ENCODE results near the gene JAK2. TPM values are rescaled to one million over a fixed set of nuclear protein-coding genes. Genes with fewer than 3 reads are reported as not detected.
A peak's percentile ranks its signal among the peaks of the same experiment; 100 is the strongest.

The JAK2 gene
- total and polyA plus RNA-seq, 5 donors from 2014 or later, result 6.8 to 19.5 (median 6.8) TPM

DNA sequence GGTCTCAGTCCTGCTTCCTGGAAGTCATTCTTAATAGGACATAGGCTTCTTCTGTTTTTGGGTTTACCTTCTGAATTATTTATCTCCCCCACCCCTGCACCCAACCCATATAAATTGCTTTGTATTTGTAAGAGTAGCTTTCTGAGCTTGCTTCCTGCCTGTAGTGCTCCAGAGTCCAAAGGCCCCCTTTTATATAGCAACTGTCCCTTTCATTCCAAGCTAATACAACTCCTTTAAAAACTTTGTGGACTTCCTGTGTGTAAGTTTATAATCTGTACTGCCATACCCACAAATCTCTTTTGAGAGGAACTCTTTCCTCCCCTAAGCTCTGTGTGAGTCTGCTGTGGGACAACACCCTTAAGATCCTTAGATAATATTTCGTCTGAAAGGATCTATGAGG, 7.8 kb downstream of the JAK2 start:
- H3K36me3 ChIP-seq (ENCODE audit: control insufficient read depth, insufficient read depth, low read length), result peaks cover 21% of the 10 kb centered on the region
- no peak for DNase-seq
- peaks cover 8 to 46% (median 27%) of the 10 kb centered on the region in 4 donors for H3K4me1 Mint-ChIP-seq
- peak overlapping the region in 1 of 3 donors; percentile 16 for H3K27ac Mint-ChIP-seq
- peaks cover 3 to 8% of the 10 kb centered on the region in 2 experiments for H3K9me3 ChIP-seq (ENCODE audit: control insufficient read depth in 2 of 2, low read length in 2 of 2)
- H3K4me3 ChIP-seq (ENCODE audit: low read depth, low read length), result no peak overlapping the region
- H3K4me1 ChIP-seq (ENCODE audit: control insufficient read depth, insufficient read depth, low read length, poor library complexity, severe bottlenecking), result peaks cover 9% of the 10 kb centered on the region
- no peaks in the 10 kb centered on the region for H3K27me3 ChIP-seq (ENCODE audit: control insufficient read depth, insufficient read depth, low read length)
- H3K27ac ChIP-seq (ENCODE audit: insufficient read depth, low read length, poor library complexity, severe bottlenecking), result no peak overlapping the region
- peak overlapping the region in 1 of 4 donors; percentile 11 for H3K4me3 Mint-ChIP-seq
- peaks cover 27% of the 10 kb centered on the region for H3K36me3 Mint-ChIP-seq
- H3K9me3 Mint-ChIP-seq, result peaks cover 0 to 13% (median 0%) of the 10 kb centered on the region in 7 donors
- no peaks in the 10 kb centered on the region for H3K27me3 Mint-ChIP-seq
- ATAC-seq (ENCODE audit: low read depth in 2 of 2), result no peak

DNA sequence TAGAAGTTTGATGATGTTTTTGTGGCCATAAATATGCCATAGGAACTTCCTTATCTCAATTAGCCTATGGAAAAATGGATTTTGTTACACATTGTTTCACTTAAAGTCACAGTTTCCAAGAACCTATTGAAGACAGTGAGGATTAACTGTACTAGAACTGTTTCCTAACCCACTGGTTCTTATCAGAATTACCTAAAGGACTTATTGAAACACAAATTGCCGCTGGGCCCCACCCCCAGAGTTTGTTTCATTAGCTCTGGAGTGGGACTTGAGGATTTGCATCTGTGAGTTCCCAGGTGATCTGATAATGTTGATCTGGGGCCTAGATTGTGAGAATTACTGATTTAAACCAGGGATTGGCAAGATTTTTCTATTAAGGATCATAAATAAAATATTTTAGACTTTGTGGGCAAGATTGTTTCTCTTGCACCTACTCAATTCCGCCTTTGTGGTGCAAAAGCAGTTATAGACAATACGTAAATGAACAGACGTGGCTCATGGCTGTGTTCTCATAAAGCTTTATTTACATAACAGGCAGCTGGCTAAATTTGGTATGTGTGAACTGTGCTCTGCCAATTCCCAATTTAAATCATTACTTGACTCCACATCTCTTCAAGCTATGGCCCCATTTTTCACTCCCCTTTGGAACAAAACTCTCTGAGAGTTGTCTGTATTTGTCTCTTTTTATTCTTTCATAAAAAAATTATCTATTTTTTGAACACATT, 9.3 kb downstream of the JAK2 start:
- Mint-ChIP-seq H3K27me3 (no peaks in the 10 kb centered on the region), H3K27ac (no peak overlapping the region), H3K4me3 (no peak overlapping the region), H3K9me3 (peaks cover 0 to 13% (median 0%) of the 10 kb centered on the region in 7 donors), H3K4me1 (peaks cover 8 to 46% (median 28%) of the 10 kb centered on the region in 4 donors), H3K36me3 (peaks cover 27% of the 10 kb centered on the region)
- H3K4me3 ChIP-seq (ENCODE audit: low read depth, low read length), result no peak overlapping the region
- peaks cover 3 to 8% of the 10 kb centered on the region in 2 experiments for H3K9me3 ChIP-seq (ENCODE audit: control insufficient read depth in 2 of 2, low read length in 2 of 2)
- no peak for ATAC-seq (ENCODE audit: low read depth in 2 of 2)
- H3K27me3 ChIP-seq (ENCODE audit: control insufficient read depth, insufficient read depth, low read length), result no peaks in the 10 kb centered on the region
- no peak for DNase-seq
- peaks cover under 1% of the 10 kb centered on the region for H3K4me1 ChIP-seq (ENCODE audit: control insufficient read depth, insufficient read depth, low read length, poor library complexity, severe bottlenecking)
- no peak overlapping the region for H3K27ac ChIP-seq (ENCODE audit: insufficient read depth, low read length, poor library complexity, severe bottlenecking)
- H3K36me3 ChIP-seq (ENCODE audit: control insufficient read depth, insufficient read depth, low read length), result peaks cover 21% of the 10 kb centered on the region

DNA sequence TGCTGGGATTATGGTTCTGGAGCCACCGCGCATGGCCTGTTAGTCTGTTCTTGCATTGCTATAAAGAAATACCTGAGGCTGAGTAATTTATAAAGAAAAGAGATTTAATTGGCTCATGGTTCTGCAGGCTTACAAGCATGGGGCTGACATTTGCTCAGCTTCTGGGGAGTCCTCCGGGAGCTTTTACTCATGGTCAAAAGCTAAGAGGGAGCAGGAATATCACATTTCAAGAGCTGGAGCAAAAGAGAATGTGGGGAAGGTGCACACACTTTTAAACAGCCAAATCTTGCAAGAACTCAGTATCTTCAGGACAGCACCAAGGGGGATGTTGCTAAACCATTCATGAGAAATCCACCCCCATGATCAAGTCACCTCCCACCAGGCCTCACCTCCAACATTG, 12.1 kb downstream of the JAK2 start:
- H3K27me3 Mint-ChIP-seq, result no peaks in the 10 kb centered on the region
- peak overlapping the region in 1 of 3 donors; percentile 18 for H3K27ac Mint-ChIP-seq
- Histone ChIP-seq H3K27ac (ENCODE audit: insufficient read depth, low read length, poor library complexity, severe bottlenecking) (no peak overlapping the region), H3K9me3 (ENCODE audit: control insufficient read depth in 2 of 2, low read length in 2 of 2) (peaks cover 3 to 8% of the 10 kb centered on the region in 2 experiments), H3K4me3 (ENCODE audit: low read depth, low read length) (no peak overlapping the region), H3K27me3 (ENCODE audit: control insufficient read depth, insufficient read depth, low read length) (no peaks in the 10 kb centered on the region), H3K4me1 (ENCODE audit: control insufficient read depth, insufficient read depth, low read length, poor library complexity, severe bottlenecking) (no peaks in the 10 kb centered on the region), H3K36me3 (ENCODE audit: control insufficient read depth, insufficient read depth, low read length) (peaks cover 14% of the 10 kb centered on the region)
- peaks cover 12 to 43% (median 21%) of the 10 kb centered on the region in 4 donors for H3K4me1 Mint-ChIP-seq
- no peak for DNase-seq
- peaks cover 0 to 12% (median 0%) of the 10 kb centered on the region in 7 donors for H3K9me3 Mint-ChIP-seq
- ATAC-seq (ENCODE audit: low read depth in 2 of 2), result no peak
- no peak overlapping the region for H3K4me3 Mint-ChIP-seq
- H3K36me3 Mint-ChIP-seq, result peaks cover 24% of the 10 kb centered on the region

DNA sequence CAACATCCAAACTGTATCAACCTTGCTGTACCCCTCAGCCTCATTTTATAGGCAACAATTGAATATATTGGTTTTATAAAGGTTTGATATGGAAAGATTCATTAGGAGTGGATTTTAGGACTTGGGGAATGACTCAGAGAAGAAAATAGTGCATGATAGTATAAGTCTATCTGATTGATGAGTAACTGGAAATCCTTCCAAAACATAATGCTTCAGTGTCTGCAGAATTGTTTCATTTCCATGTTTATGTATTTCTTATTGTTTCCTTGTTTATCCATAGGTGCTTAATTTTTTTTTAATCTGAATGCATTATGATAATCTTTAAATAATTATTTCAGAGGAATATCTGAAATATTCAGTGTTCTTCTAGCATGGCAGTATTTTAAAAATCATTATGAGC, 12.6 kb downstream of the JAK2 start:
- H3K4me3 Mint-ChIP-seq, result no peak overlapping the region
- ATAC-seq (ENCODE audit: low read depth in 2 of 2) (no peak), DNase-seq (no peak)
- Histone ChIP-seq H3K36me3 (ENCODE audit: control insufficient read depth, insufficient read depth, low read length) (peaks cover 10% of the 10 kb centered on the region), H3K4me1 (ENCODE audit: control insufficient read depth, insufficient read depth, low read length, poor library complexity, severe bottlenecking) (no peaks in the 10 kb centered on the region), H3K27me3 (ENCODE audit: control insufficient read depth, insufficient read depth, low read length) (no peaks in the 10 kb centered on the region), H3K9me3 (ENCODE audit: control insufficient read depth in 2 of 2, low read length in 2 of 2) (peaks cover 3% of the 10 kb centered on the region in 2 experiments), H3K4me3 (ENCODE audit: low read depth, low read length) (no peak overlapping the region), H3K27ac (ENCODE audit: insufficient read depth, low read length, poor library complexity, severe bottlenecking) (no peak overlapping the region)
- peaks cover 13 to 39% (median 21%) of the 10 kb centered on the region in 4 donors for H3K4me1 Mint-ChIP-seq
- H3K36me3 Mint-ChIP-seq, result peaks cover 20% of the 10 kb centered on the region
- peaks cover 0 to 8% (median 0%) of the 10 kb centered on the region in 7 donors for H3K9me3 Mint-ChIP-seq
- peak overlapping the region in 1 of 3 donors; percentile 11 for H3K27ac Mint-ChIP-seq
- no peaks in the 10 kb centered on the region for H3K27me3 Mint-ChIP-seq

DNA sequence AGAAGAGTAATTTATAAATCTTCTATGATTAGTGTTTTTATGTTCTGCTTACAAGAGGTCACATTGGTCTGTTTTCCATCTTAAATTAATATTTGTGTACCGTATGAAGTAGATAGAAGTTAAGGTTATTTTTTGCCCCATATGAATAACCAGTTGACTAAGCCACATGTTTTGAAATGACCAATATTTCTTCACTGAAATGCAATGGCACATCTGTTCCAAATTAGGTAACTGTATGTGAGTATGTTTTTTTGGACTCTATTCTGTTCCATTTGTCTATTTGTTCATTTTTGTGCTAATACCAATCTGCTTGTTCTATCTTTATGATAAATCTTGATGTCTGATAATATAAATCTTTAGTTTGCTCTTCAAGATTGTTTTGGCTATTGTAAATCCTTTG, 17.7 kb downstream of the JAK2 start:
- Mint-ChIP-seq H3K27me3 (no peaks in the 10 kb centered on the region), H3K27ac (no peak overlapping the region), H3K4me1 (peaks cover under 1 to 17% (median 13%) of the 10 kb centered on the region in 4 donors), H3K9me3 (peaks cover 0 to 24% (median 4%) of the 10 kb centered on the region in 7 donors), H3K4me3 (no peak overlapping the region), H3K36me3 (peaks cover 23% of the 10 kb centered on the region)
- Histone ChIP-seq H3K27me3 (ENCODE audit: control insufficient read depth, insufficient read depth, low read length) (no peaks in the 10 kb centered on the region), H3K9me3 (ENCODE audit: control insufficient read depth in 2 of 2, low read length in 2 of 2) (peaks cover 0 to 3% of the 10 kb centered on the region in 2 experiments), H3K27ac (ENCODE audit: insufficient read depth, low read length, poor library complexity, severe bottlenecking) (no peak overlapping the region), H3K36me3 (ENCODE audit: control insufficient read depth, insufficient read depth, low read length) (no peaks in the 10 kb centered on the region), H3K4me1 (ENCODE audit: control insufficient read depth, insufficient read depth, low read length, poor library complexity, severe bottlenecking) (no peaks in the 10 kb centered on the region), H3K4me3 (ENCODE audit: low read depth, low read length) (no peak overlapping the region)
- DNase-seq (no peak), ATAC-seq (ENCODE audit: low read depth in 2 of 2) (no peak)

DNA sequence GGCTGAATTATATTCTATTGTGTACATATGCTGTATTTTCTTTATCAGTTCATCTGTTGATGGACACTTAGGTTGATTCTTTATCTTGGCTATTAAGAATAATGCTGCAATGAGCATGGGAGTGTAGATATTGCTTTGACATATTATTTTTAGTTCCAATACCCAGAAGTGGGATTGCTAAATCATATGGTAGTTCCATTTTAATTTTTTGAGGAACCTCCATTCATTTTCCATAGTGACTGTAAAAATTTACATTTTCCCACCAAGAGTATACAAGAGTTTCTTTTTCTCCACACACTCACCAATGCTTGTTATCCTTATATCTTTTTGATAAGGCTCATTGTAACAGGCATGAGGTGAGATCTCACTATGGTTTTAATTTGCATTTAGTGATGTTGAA, 19.4 kb downstream of the JAK2 start:
- no peak overlapping the region for H3K4me3 Mint-ChIP-seq
- Histone ChIP-seq H3K9me3 (ENCODE audit: control insufficient read depth in 2 of 2, low read length in 2 of 2) (peaks cover 0 to 3% of the 10 kb centered on the region in 2 experiments), H3K4me3 (ENCODE audit: low read depth, low read length) (no peak overlapping the region), H3K4me1 (ENCODE audit: control insufficient read depth, insufficient read depth, low read length, poor library complexity, severe bottlenecking) (no peaks in the 10 kb centered on the region), H3K36me3 (ENCODE audit: control insufficient read depth, insufficient read depth, low read length) (no peaks in the 10 kb centered on the region), H3K27ac (ENCODE audit: insufficient read depth, low read length, poor library complexity, severe bottlenecking) (no peak overlapping the region), H3K27me3 (ENCODE audit: control insufficient read depth, insufficient read depth, low read length) (no peaks in the 10 kb centered on the region)
- H3K36me3 Mint-ChIP-seq, result peaks cover 25% of the 10 kb centered on the region
- DNase-seq (no peak), ATAC-seq (ENCODE audit: low read depth in 2 of 2) (no peak)
- H3K4me1 Mint-ChIP-seq, result peaks cover 8 to 27% (median 21%) of the 10 kb centered on the region in 4 donors
- no peaks in the 10 kb centered on the region for H3K27me3 Mint-ChIP-seq
- no peak overlapping the region for H3K27ac Mint-ChIP-seq
- H3K9me3 Mint-ChIP-seq, result peaks cover 0 to 24% (median 4%) of the 10 kb centered on the region in 7 donors

DNA sequence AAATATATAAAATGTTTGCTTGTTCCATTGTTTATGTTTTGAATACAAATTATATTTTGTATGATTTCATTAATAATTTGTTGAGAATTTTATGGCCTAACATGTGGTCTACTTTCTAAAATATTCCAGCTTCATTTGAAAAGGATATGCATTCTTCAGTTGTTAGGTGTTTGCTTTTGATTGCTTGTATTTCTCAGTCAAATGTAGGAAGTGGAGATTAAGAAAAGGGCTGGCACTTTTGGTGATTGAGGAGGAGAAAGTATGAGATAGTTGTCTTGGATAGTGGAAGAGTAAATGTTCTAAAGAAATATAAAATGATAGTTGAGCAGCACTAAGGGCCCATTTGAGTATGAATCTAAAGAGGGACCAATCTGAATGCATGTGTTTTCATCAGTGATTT, 23.1 kb downstream of the JAK2 start:
- ATAC-seq (ENCODE audit: low read depth in 2 of 2) (no peak), DNase-seq (no peak)
- Histone ChIP-seq H3K4me1 (ENCODE audit: control insufficient read depth, insufficient read depth, low read length, poor library complexity, severe bottlenecking) (no peaks in the 10 kb centered on the region), H3K36me3 (ENCODE audit: control insufficient read depth, insufficient read depth, low read length) (no peaks in the 10 kb centered on the region), H3K4me3 (ENCODE audit: low read depth, low read length) (no peak overlapping the region), H3K9me3 (ENCODE audit: control insufficient read depth in 2 of 2, low read length in 2 of 2) (peaks cover 0 to 2% of the 10 kb centered on the region in 2 experiments), H3K27ac (ENCODE audit: insufficient read depth, low read length, poor library complexity, severe bottlenecking) (no peak overlapping the region), H3K27me3 (ENCODE audit: control insufficient read depth, insufficient read depth, low read length) (no peaks in the 10 kb centered on the region)
- Mint-ChIP-seq H3K4me1 (peaks cover 20 to 34% (median 30%) of the 10 kb centered on the region in 4 donors), H3K27ac (no peak overlapping the region), H3K9me3 (peaks cover 0 to 15% (median 4%) of the 10 kb centered on the region in 7 donors), H3K36me3 (peaks cover 40% of the 10 kb centered on the region), H3K4me3 (no peak overlapping the region), H3K27me3 (no peaks in the 10 kb centered on the region)

DNA sequence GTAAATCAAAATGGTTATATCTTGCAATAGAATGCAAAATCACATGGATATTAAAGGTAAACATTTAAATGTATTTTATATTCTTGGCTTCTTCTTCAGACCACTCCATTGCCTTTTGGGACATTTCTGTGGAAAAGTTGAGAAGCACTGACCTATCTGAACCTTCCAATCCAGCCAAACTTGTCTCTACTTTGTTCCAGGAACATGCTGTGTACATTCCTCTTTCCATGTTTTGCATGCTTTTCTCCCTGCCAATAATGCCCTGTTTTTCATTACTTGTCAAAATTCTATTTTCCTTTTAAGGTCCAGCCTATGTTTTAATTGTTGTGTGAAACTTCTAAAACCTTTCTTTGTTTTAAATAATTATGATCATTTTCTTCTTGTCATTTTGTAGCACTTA, 28.3 kb downstream of the JAK2 start:
- H3K36me3 Mint-ChIP-seq, result peaks cover 42% of the 10 kb centered on the region
- H3K9me3 ChIP-seq (ENCODE audit: control insufficient read depth in 2 of 2, low read length in 2 of 2), result peaks cover 7 to 12% of the 10 kb centered on the region in 2 experiments
- no peaks in the 10 kb centered on the region for H3K4me1 ChIP-seq (ENCODE audit: control insufficient read depth, insufficient read depth, low read length, poor library complexity, severe bottlenecking)
- H3K27me3 ChIP-seq (ENCODE audit: control insufficient read depth, insufficient read depth, low read length), result no peaks in the 10 kb centered on the region
- peaks cover 9% of the 10 kb centered on the region for H3K36me3 ChIP-seq (ENCODE audit: control insufficient read depth, insufficient read depth, low read length)
- H3K27me3 Mint-ChIP-seq, result no peaks in the 10 kb centered on the region
- H3K4me3 ChIP-seq (ENCODE audit: low read depth, low read length), result no peak overlapping the region
- no peak overlapping the region for H3K4me3 Mint-ChIP-seq
- no peak overlapping the region for H3K27ac Mint-ChIP-seq
- peaks cover 22 to 33% (median 27%) of the 10 kb centered on the region in 4 donors for H3K4me1 Mint-ChIP-seq
- DNase-seq (no peak), ATAC-seq (ENCODE audit: low read depth in 2 of 2) (no peak)
- peaks cover 0 to 16% (median 3%) of the 10 kb centered on the region in 7 donors for H3K9me3 Mint-ChIP-seq
- no peak overlapping the region for H3K27ac ChIP-seq (ENCODE audit: insufficient read depth, low read length, poor library complexity, severe bottlenecking)
